Lower leg skin (tissue), 3 donors: ENCODE data around the gene CACNA1I.

Experiments used
- POLR2A ChIP-seq, 2 donors: fragments of 450-650 bp; IDR thresholded peaks; one replicate each; pipeline ENCODE4 v1.6.1; 2016 to 2017; ENCODE audit warnings: antibody characterized with exemption in 2 of 2, mild to moderate bottlenecking in 1 of 2, moderate library complexity in 1 of 2
- TF ChIP-seq, protein P1 (sequence below), 3 donors: fragments of 450-650 bp; IDR thresholded peaks; one replicate each; pipeline ENCODE4 v1.5.1; 2016; ENCODE audit warnings: antibody characterized with exemption in 3 of 3, mild to moderate bottlenecking in 3 of 3, moderate library complexity in 2 of 3

GRCh38 chr22:39569066-39569465 is 1.5 kb upstream of the CACNA1I start:
- TF ChIP-seq, protein P1, sequence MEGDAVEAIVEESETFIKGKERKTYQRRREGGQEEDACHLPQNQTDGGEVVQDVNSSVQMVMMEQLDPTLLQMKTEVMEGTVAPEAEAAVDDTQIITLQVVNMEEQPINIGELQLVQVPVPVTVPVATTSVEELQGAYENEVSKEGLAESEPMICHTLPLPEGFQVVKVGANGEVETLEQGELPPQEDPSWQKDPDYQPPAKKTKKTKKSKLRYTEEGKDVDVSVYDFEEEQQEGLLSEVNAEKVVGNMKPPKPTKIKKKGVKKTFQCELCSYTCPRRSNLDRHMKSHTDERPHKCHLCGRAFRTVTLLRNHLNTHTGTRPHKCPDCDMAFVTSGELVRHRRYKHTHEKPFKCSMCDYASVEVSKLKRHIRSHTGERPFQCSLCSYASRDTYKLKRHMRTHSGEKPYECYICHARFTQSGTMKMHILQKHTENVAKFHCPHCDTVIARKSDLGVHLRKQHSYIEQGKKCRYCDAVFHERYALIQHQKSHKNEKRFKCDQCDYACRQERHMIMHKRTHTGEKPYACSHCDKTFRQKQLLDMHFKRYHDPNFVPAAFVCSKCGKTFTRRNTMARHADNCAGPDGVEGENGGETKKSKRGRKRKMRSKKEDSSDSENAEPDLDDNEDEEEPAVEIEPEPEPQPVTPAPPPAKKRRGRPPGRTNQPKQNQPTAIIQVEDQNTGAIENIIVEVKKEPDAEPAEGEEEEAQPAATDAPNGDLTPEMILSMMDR (IDR thresholded peaks at IDR 0.05), result no peak
- TF ChIP-seq POLR2A (IDR thresholded peaks at IDR 0.05), result no peak
